Peyer's patch (tissue), 4 donors: ENCODE data around the gene VEGFA.

Experiments
- POLR2A ChIP-seq, 2 donors: fragments of 450-650 bp; IDR thresholded peaks; one replicate each; pipeline ENCODE4 v1.5.1; 2017; ENCODE audit warnings: antibody characterized with exemption in 2 of 2, mild to moderate bottlenecking in 2 of 2, moderate library complexity in 2 of 2
- TF ChIP-seq, protein P1 (sequence below), 6 experiments: fragments of 450-650 bp in 4 of 6; fragments of 200-600 bp in 2 of 6; sonication (generic) in 1 of 6; IDR thresholded peaks; one replicate each; pipeline ENCODE4 v1.5.1; 2017 to 2019; ENCODE audit warnings: antibody characterized with exemption in 6 of 6, mild to moderate bottlenecking in 3 of 6, moderate library complexity in 1 of 6

DNA sequence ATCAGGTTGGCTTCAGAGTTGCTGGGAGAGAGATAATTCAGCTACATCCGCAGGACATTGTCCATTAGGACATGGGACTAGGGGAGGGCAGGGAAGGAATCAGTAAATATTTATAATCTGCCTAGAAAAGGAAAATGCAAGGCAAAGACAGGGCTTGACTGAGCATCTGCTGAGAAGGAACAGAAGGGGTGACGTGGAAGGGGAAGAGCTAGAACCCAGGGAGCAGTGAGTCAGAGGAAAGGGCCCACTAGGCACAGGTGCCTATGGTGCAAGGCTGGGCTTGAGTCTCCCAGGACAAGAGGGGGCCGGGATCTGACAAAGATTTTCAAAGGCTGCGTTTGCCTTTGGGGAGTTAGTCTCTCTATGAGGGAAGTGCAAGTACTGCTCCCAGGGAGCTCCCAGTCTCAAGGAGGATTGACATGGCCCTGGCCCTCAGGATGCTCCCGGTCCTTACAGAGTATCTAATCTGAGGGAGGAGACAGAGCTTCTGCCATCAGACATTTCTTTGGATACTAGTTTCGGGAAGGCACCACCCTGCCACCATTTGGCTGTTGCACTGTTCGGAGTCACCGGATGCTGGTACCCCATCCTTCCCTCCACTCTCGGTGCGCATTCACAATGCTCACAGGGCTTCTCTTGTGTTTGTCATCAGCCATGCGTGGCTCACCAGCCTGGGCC, 21.9 kb downstream of the VEGFA start:
- TF ChIP-seq, protein P1, sequence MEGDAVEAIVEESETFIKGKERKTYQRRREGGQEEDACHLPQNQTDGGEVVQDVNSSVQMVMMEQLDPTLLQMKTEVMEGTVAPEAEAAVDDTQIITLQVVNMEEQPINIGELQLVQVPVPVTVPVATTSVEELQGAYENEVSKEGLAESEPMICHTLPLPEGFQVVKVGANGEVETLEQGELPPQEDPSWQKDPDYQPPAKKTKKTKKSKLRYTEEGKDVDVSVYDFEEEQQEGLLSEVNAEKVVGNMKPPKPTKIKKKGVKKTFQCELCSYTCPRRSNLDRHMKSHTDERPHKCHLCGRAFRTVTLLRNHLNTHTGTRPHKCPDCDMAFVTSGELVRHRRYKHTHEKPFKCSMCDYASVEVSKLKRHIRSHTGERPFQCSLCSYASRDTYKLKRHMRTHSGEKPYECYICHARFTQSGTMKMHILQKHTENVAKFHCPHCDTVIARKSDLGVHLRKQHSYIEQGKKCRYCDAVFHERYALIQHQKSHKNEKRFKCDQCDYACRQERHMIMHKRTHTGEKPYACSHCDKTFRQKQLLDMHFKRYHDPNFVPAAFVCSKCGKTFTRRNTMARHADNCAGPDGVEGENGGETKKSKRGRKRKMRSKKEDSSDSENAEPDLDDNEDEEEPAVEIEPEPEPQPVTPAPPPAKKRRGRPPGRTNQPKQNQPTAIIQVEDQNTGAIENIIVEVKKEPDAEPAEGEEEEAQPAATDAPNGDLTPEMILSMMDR (IDR thresholded peaks at IDR 0.05): no peak
- no peak for TF ChIP-seq POLR2A (IDR thresholded peaks at IDR 0.05)
